Measurements from ENCODE around the gene MAST1.
"Not testable (repeated sequence)": the region's sequence is repeated elsewhere in the genome, so short reads cannot be mapped to it uniquely, and the experiment has no call there.

Gene MAST1

DNA sequence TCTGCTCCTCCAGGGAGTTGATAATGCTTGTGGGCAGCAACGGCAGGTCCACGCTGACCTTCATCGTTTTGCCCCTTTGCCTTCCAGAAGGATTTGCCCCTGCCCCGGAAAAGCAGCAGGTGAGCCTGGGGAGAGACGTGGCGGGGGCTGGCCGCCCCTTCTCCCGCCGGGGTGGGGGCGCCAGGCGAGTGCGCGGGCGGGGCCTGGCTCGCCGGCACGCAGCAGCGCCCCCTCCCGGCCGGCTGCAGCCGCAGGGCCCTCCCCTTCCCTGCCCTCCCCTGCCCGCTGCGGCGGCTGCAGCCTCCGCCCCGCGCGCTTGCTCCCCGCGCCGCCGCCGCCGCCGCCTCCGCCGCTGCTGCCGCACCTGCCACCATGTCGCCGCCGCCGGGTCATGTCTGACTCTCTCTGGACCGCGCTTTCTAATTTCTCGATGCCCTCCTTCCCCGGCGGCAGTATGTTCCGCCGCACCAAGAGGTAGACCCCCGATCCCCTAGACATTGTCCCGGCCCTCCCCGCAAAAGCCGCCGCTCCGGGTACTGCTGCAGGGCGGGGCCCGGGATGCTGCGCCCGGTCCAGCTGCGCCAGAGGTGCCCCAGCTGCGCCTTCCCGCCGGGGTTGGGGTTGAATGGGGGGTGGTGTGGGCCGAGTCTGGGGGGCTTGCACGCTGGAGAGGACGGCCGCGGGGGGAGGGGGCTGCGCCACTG lies at the start of gene MAST1:
Gene MAST1 (plus strand): TSS at position 334 of the 704 bp plus-strand sequence. CDS start 58 bp downstream, at position 392.
- DNase-seq (ENCODE audit: low spot score) = peak; percentile 87

DNA sequence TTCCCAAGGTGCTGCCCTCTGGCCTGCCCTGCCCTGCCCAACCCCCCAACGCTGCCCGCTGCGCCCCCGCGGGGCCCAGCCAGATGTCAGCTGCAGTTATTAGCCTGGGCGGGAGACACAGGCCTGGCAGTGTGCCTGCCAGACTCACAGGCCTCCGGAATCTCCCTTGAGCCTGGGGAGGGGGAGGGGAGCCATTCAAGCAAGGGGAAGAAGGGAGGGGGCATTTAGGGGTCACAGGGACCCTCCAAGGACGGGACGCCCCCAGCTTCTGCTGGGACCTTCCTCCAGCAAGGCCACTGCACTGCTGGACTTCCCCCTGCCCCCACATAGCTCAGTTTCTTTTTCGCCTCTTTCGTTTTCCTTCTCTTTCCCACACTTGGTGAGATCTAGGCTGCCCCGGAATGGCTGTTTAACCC lies 49.6 kb upstream of the MAST1 start:
- peak; percentile 67 for DNase-seq (ENCODE audit: low spot score)

DNA sequence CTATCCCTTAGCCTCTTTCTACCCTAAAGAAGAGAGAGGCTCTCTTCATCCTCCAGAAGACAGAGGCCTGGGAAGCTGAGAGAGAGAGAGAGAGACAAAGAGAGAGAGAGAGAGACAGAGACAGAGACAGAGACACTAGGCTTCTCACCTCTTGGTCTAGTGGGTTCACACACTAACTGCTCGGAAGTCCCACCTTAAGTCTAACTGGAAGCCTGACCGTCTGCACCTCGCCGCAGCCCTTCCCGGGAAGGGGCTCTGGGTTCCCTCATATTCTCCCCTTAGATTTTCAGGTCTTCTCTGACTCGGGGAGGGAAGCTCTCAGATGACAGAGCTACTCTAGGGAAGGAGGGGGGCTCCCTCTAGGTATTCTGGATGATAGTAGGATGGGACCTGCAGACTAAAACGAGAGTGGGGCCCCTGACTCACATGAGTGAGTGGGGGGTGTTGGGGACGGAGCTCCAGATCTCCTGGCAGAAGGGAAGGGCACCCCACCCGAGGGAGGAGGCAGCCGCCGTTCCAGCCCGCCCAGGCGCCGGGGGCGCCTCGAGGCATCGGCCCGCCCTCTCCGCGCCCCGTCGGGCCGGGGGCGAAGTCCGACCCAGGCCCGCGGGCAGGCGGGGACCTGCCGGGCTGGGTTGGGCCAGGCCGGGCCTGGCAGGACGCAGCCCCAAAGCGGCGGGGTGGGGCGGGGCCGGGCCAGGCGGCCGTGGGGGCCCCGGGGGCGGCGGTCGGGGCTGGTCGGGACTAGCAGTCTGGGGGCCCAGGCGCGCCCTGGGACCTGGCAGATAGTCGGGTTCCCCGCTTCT lies 49.0 kb upstream of the MAST1 start:
- no peak for DNase-seq (ENCODE audit: low spot score)

DNA sequence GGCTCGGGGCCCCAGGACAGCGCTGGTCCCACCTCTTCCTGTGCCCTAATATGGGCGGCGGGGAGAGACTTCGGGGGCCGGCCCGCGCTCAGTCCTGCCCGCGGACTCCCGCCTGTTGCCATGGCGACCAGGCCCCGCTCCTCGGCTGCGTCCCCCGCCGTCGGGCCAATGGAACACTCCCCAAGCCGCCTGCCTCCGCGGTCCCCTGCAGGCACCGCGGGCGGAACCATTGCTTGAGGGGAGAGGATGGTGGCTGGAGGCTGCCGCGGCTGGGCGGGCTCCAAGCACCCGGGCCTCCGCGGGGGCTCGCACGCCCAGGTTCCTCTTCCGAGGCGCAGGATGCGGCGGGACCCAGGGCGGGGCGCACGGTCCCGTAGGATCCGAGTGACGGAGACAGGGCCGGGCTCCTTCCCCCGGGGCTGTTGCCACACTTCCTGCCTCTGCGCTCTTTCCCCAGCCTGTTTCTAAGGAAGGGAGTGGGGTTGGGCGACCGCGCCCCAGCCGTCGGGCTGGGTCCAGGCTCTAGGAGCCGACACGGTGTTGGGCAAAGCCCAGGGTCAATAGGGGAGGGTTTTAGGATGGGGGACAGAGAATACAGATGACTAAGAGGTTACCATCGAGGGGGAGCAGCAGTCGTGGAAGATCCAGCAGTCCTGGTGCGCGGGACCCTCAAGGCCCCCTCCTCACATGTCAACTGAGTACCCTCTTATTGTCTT lies 48.3 kb upstream of the MAST1 start:
- peak; percentile 93 for DNase-seq (ENCODE audit: low spot score)

DNA sequence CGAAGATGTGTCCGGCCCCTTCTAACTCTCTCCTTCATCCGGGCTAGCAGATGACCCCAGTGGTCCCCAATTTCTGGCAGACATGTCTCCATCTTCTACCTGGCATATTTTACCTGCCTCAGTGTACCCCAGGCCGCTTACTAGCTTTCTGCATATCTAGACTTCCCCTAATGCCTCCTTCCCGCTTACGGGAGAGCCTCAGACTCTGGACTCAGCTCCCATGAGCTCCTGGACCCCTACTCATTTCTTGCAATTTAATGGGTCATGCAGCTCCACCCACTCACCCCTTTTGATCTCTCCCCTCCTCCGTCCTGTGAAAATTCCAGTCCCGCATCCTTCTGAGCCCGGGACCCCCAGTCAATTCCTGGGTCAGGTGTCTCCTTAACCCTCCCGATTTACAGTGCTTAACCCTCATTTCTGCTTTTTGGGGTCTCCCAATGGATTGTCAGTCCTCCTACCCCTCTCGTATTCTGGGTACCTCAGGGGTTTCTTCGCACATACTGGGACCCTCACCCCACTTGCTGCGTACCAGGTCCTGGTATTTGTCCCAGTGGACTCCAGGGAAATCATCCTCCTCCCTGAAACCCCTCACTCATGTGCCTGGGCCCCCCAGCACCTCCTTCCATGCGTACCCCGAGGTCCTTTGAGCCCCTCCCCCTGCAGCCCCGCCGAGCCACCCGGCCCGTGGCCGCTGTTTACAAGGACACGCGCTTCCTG lies 47.5 kb upstream of the MAST1 start:
- no peak for DNase-seq (ENCODE audit: low spot score)

DNA sequence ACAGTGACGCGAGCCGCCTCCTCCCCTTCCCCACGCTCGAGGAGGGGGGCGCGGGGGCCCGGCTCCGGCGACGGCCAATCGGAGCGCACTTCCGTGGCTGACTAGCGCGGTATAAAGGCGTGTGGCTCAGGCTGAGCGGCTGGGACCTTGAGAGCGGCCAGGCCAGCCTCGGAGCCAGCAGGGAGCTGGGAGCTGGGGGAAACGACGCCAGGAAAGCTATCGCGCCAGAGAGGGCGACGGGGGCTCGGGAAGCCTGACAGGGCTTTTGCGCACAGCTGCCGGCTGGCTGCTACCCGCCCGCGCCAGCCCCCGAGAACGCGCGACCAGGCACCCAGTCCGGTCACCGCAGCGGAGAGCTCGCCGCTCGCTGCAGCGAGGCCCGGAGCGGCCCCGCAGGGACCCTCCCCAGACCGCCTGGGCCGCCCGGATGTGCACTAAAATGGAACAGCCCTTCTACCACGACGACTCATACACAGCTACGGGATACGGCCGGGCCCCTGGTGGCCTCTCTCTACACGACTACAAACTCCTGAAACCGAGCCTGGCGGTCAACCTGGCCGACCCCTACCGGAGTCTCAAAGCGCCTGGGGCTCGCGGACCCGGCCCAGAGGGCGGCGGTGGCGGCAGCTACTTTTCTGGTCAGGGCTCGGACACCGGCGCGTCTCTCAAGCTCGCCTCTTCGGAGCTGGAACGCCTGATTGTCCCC lies 46.8 kb upstream of the MAST1 start, which contains the start of gene JUNB:
Gene JUNB (plus strand): TSS at position 142 of the 706 bp plus-strand sequence. CDS start 286 bp downstream, at position 428.
- DNase-seq (ENCODE audit: low spot score) = peak; percentile 92

DNA sequence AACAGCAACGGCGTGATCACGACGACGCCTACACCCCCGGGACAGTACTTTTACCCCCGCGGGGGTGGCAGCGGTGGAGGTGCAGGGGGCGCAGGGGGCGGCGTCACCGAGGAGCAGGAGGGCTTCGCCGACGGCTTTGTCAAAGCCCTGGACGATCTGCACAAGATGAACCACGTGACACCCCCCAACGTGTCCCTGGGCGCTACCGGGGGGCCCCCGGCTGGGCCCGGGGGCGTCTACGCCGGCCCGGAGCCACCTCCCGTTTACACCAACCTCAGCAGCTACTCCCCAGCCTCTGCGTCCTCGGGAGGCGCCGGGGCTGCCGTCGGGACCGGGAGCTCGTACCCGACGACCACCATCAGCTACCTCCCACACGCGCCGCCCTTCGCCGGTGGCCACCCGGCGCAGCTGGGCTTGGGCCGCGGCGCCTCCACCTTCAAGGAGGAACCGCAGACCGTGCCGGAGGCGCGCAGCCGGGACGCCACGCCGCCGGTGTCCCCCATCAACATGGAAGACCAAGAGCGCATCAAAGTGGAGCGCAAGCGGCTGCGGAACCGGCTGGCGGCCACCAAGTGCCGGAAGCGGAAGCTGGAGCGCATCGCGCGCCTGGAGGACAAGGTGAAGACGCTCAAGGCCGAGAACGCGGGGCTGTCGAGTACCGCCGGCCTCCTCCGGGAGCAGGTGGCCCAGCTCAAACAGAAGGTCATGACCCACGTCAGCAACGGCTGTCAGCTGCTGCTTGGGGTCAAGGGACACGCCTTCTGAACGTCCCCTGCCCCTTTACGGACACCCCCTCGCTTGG lies 46.1 kb upstream of the MAST1 start:
- no peak for DNase-seq (ENCODE audit: low spot score)

DNA sequence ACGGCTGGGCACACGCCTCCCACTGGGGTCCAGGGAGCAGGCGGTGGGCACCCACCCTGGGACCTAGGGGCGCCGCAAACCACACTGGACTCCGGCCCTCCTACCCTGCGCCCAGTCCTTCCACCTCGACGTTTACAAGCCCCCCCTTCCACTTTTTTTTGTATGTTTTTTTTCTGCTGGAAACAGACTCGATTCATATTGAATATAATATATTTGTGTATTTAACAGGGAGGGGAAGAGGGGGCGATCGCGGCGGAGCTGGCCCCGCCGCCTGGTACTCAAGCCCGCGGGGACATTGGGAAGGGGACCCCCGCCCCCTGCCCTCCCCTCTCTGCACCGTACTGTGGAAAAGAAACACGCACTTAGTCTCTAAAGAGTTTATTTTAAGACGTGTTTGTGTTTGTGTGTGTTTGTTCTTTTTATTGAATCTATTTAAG lies 45.4 kb upstream of the MAST1 start:
- no peak for DNase-seq (ENCODE audit: low spot score)

DNA sequence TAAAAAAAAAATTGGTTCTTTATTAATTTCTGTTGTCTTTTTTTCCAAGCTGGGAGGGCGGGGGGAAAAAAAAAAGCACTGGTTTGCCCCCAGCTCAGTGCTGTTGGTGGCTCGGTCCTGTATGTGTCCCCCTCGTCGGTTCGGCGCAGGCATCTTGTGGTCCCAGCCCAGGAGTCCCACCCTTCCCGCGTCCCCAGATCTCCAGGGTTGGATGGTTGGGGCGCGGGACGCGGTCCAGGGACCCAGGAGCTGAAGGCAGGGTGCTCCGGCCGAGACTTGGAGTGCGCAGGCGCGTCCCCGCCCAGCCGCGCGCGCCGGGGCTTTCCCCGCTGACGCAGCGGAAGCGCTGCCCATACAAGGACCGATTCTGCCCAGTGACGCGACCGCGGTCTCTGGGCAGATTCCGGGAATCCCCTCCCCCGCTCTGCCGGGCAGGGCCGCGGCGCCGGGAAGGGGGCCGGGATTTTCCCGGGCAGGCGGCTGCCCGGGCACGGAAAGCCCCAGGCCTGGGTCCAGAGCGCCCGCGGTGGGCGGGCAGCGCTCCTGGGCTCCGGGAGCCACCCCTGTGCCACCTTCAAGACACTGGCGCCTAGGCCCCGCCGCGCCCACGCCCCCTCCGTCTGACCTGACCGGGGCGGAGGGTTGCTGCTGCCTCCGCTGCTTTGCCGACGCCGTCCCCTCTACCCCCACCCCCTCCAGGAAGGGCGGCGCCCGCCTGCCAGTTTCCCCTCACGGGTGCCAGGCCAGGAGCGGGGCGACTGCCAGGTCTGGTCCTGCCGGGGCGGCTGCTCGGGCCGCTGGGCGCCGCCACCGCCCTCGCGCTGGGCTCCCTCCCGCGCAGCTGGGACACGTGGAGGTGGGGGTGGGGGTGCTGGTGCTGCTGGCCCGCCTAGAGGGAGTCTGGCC lies 44.8 kb upstream of the MAST1 start:
- DNase-seq (ENCODE audit: low spot score) = peak; percentile 94

DNA sequence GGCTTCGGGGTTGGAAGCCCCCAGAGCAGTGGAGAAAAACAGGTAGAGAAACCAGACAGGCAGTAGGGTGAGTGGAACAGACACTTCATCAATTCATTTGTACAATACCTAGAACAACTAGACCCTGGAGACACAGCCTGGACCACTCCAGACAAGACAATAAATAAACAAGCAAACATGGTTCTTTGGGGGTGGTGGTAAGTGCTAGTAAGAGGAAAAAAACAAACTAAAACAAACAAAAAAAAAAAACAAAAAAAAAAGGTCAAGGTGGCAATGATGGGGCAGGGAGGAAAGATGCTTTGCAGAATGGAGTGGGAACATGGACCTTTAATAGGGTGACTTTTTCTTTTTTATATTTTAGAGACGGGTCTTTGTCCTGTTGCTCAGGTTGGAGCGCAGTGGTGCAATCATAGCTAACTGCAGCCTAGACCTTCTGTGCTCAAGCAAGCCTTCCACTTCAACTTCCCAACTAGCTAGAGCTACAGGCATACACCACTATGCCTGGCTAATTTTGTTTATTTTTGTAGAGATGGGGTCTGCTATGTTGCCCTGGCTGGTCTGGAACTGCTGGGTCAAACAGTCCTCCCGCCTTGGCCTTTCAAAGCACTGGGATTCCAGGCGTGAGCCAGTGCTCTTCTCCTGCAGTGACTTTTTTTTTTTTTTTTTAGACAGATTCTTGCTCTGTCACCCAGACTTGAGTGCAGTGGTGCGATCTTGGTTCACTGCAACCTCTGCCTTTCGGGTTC lies 43.9 kb upstream of the MAST1 start:
- DNase-seq (ENCODE audit: low spot score) = no peak

DNA sequence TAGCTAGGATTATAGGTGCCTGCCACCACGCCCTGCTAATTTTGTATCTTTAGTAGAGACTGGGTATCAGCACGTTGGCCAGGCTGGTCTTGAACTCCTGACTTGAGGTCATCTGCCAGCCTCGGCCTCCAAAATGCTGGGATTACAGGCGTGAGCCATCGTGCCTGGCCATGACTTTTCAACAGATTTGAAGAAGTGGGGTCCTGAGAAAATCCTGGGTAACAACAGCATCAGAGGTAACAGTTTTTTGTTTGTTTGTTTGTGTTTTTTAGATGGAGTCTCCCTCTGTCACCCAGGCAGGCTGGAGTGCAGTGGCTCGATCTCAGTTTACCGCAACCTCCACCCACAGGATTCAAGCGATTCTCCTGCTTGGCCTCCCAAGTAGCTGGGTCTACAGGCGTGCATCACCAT lies 43.3 kb upstream of the MAST1 start:
- no peak for DNase-seq (ENCODE audit: low spot score)

DNA sequence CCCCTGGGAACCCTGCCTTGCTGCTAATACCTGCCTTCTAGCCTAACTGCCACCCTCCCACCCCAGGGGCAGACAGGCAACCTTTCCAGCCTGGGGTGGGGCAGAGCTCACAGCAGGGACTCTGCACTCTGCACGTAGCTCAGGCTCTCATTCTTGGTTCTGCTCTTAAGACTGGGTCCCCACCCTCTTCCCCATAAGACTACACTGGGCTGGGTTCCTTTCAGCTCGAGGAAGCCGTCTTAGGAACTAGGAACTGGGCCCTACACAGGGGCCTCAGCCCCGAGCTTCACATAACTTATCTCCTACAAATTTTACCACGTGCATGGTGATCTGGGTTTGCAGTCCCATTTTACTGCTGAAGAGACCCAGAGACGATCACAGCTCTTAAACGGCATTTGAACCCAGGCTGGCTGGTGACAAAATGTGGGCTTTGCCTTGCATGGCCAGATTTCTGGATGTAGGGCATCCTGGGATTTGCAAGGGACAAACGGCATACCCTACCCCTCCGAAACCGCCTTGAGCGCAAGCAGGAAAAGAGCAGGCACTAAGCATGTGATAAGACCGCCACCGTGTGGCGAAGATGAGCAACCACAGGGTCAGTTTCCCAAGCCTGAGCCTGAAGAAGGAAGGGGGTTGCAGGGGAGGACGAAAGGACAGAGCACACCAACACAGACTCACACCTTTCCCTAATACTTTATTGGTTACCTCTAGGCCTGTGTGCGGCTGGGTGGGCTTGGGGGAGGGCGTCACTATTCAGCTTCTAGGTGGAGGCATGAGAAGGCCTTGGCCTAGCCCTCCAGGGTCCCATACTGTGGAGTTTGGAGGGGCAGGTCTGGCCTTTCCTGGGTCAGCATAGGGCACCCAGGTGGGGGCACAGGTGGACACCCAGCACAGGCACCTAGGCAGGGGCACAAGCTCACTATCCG lies 41.9 kb upstream of the MAST1 start:
- DNase-seq (ENCODE audit: low spot score) = peak; percentile 67

DNA sequence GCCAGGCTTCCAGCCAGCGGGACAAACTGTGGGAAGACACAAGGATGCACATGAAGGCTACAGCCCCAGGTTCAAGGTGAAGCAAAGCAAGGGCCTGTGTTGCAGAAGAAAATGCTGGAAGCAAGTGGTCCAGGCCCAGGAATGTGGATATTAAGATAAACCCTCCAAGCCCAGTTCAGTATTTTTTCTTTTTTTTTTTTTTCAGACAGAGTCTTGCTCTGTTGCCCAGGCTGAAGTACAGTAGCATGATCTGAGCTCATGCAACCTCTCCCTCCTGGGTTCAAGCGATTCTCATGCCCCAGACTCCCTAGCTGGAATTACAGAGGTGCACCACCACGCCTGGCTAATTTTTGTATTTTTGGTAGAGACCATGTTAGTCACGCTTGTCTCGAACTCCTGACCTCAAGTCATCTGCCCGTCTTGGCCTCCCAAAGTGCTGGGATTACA lies 41.2 kb upstream of the MAST1 start:
- no peak for DNase-seq (ENCODE audit: low spot score)

DNA sequence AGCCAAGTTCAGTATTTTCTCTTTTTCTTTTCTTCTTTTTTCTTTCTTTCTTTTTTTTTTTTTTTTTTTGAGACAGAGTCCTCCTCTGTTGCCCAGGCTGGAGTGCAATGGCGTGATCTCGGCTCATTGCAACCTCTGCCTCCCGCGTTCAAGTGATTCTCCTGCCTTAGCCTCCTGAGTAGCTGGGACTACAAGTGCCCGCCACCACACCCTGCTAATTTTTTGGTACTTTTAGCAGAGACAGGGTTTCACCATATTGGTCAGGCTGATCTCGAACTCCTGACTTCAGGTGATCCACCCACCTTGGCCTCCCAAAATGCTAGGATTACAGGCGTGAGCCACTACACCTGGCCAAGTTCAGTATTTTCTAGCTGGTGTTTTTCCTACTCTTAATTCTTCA lies 40.7 kb upstream of the MAST1 start:
- not testable (repeated sequence) for DNase-seq (ENCODE audit: low spot score)

DNA sequence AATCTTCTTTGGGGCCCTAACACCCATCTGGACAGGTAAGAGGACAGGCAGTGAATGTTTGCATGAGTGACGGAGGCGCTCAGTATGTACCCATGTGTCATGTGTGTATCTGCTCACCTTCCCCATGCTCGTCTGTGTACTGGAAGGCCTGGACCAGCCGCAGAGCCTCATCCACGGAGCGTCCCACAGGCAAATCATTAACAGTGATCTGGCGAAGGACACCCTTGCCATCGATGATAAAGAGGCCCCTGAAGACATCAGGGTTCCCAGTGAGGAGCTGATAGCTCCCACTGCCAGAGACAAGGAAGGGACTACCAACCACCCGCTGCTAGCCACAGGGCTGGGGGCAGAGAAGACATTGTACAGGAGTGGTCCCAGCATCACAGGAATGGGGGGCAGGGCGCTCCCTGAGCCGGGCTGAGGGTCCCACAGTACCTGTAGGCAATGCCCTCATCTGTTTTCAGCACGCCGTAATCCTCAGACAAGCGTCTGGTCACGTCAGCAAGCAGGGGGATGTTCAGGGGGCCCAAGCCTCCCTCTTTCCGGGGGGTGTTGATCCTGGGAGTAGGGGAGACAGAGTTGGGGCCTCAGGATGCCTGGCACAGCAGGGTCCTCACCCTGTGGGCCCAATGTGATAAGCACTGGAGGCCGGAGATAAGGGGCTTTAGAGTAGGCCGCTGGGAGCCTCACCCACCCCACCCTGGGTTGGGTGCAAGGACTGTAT lies 38.4 kb upstream of the MAST1 start:
- DNase-seq (ENCODE audit: low spot score) = no peak

DNA sequence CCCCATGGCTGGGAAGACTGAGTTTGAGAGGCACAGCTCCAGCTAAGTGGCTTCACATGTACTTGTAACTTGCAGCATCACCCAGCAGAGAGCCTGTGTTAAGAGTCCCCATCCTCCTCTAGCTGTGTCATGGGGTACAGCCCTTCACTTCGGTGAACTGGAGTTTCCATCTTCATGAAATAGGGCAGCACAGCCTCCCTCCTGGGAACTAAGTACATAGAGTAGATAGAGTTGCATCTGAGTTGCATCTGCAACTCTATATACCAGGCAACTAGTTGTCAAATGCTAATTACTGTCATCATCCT lies 37.9 kb upstream of the MAST1 start:
- DNase-seq (ENCODE audit: low spot score) = no peak

DNA sequence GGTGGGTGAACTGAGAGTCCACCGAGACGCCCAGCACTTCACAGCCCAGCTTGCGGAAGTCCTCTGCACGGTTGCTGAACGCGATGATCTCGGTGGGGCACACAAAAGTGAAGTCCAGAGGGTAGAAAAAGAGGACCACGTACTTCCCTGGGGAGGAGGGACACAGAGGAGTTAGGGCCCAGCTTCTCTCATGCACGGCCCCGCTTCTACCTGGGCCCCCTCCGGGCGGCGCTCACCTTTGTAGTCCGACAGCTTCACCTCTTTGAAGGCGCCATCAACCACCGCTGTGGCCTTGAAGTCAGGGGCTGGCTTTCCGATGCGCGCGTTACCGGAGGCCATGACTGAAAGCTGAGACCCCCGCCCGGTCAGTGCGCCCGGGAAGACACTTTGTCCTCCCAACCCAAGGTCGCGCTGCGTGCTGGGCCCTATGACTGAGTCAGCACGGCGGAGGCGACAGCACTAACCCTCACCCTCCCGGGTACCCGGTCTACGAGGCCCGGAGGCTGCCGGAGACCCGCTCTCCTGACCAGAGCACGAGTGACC lies 37.3 kb upstream of the MAST1 start:
- DNase-seq (ENCODE audit: low spot score) = peak; percentile 24
